B cell (primary cell): ENCODE results near the gene IL31. TPM values are rescaled to one million over a fixed set of nuclear protein-coding genes. Genes with fewer than 3 reads are reported as not detected.

ENCODE experiments used
- ATAC-seq: fragments of 200-7000 bp; cut with Tn5 transposase; one replicate; pipeline ENCODE4 v1.10.0; 2021; ENCODE audit warnings: low read depth, mild to moderate bottlenecking, moderate number of reproducible peaks, moderate library complexity
- CTCF ChIA-PET: fragments of 350-600 bp; sonication (Branson Sonifier 250); formaldehyde crosslinking; loops from one replicate; lab custom pipeline; 2021; ENCODE audit warnings: antibody characterized with exemption, inconsistent platforms; lab: Charles Lee
- POLR2A ChIA-PET: fragments of 350-600 bp; sonication (Branson Sonifier 250); formaldehyde crosslinking; loops from one replicate; lab custom pipeline; 2021; ENCODE audit warnings: antibody characterized with exemption; lab: Charles Lee
- DNase-seq: peaks from one replicate; pipeline ENCODE4 v3.0.0; 2013
- H2AFZ ChIP-seq: 2 replicates; pipeline ENCODE4 v1.6.1; 2012; ENCODE audit warnings: mild to moderate bottlenecking, low read depth, low read length; ENCODE audit not compliant: insufficient read depth, poor library complexity, severe bottlenecking
- H3K27ac ChIP-seq, 2 donors: 1 replicate in 1 of 2; 2 replicates in 1 of 2; pipeline ENCODE4 v1.5.1; 2012 to 2013; ENCODE audit warnings: low read length in 2 of 2, mild to moderate bottlenecking in 2 of 2, moderate library complexity in 1 of 2
- H3K27me3 ChIP-seq, 4 experiments: fragments of 200-600 bp in 1 of 4; sonication (generic) in 1 of 4; replicated peaks in 1 of 4; 1 replicate in 2 of 4; 2 replicates in 2 of 4; pipeline versions ENCODE4 v1.6.1 to v1.7.0; 2013 to 2016; ENCODE audit warnings: low read length in 3 of 4, mild to moderate bottlenecking in 2 of 4, mixed read lengths in 1 of 4, moderate library complexity in 1 of 4; ENCODE audit not compliant: insufficient read depth in 4 of 4, control insufficient read depth in 3 of 4; ENCODE audit errors: control extremely low read depth in 1 of 4
- H3K36me3 ChIP-seq, 2 experiments: replicated peaks in 1 of 2; 1 replicate in 1 of 2; 2 replicates in 1 of 2; pipeline versions ENCODE4 v1.6.1 to v1.7.1; 2013; ENCODE audit warnings: low read length in 1 of 2; ENCODE audit not compliant: insufficient read depth in 2 of 2, control insufficient read depth in 1 of 2; ENCODE audit errors: control extremely low read depth in 1 of 2, extremely low read depth in 1 of 2
- H3K4me1 ChIP-seq, 2 donors: fragments of 200-600 bp in 1 of 2; sonication (generic) in 1 of 2; 1 replicate in 1 of 2; 2 replicates in 1 of 2; pipeline versions ENCODE4 v1.5.1 to v1.6.1; 2013 to 2017; ENCODE audit warnings: low read length in 2 of 2; ENCODE audit not compliant: control insufficient read depth in 2 of 2, insufficient read depth in 2 of 2
- H3K4me2 ChIP-seq: replicated peaks from 2 replicates; pipeline ENCODE3; 2012; ENCODE audit warnings: mild to moderate bottlenecking, low read depth, low read length; ENCODE audit not compliant: poor library complexity, severe bottlenecking
- H3K4me3 ChIP-seq, 5 experiments: fragments of 200-600 bp in 1 of 5; sonication (generic) in 1 of 5; 1 replicate in 3 of 5; 2 replicates in 2 of 5; pipeline versions ENCODE4 v1.5.1 to v1.7.0; 2011 to 2016; ENCODE audit warnings: low read length in 4 of 5, mild to moderate bottlenecking in 4 of 5, low read depth in 2 of 5, control low read depth in 1 of 5, moderate library complexity in 1 of 5; ENCODE audit not compliant: insufficient read depth in 1 of 5; ENCODE audit errors: control extremely low read depth in 1 of 5, extremely low read depth in 1 of 5
- H3K79me2 ChIP-seq: fragments of 200-600 bp; sonication (generic); one replicate; pipeline ENCODE4 v1.6.0; 2016; ENCODE audit warnings: low read length; ENCODE audit not compliant: control insufficient read depth, insufficient read depth
- H3K9ac ChIP-seq: fragments of 200-600 bp; sonication (generic); 2 replicates; pipeline ENCODE4 v1.6.1; 2017; ENCODE audit warnings: mild to moderate bottlenecking, low read length, moderate library complexity
- H3K9me3 ChIP-seq, 3 donors: one replicate each; pipeline versions ENCODE4 v1.6.1 to v1.7.1; 2013; ENCODE audit warnings: low read length in 2 of 3; ENCODE audit not compliant: control insufficient read depth in 2 of 3, insufficient read depth in 1 of 3; ENCODE audit errors: control extremely low read depth in 1 of 3
- H4K20me1 ChIP-seq: 2 replicates; pipeline ENCODE4 v1.6.0; 2012; ENCODE audit warnings: mild to moderate bottlenecking, low read length; ENCODE audit not compliant: insufficient read depth, control insufficient read depth, poor library complexity, severe bottlenecking
- H3K27ac Mint-ChIP-seq: one replicate; pipeline ENCODE4 v1.8.0; 2021; ENCODE audit warnings: mixed read lengths
- H3K27me3 Mint-ChIP-seq: one replicate; pipeline ENCODE4 v1.8.0; 2021; ENCODE audit warnings: mixed read lengths
- H3K4me1 Mint-ChIP-seq: one replicate; pipeline ENCODE4 v1.8.0; 2021; ENCODE audit warnings: mixed read lengths
- H3K4me3 Mint-ChIP-seq: one replicate; pipeline ENCODE4 v1.8.0; 2021; ENCODE audit warnings: mixed read lengths
- H3K9me3 Mint-ChIP-seq: one replicate; pipeline ENCODE4 v1.8.0; 2022; ENCODE audit warnings: mixed read lengths; ENCODE audit not compliant: insufficient read depth
- EZH2 ChIP-seq: IDR thresholded peaks from 2 replicates; pipeline ENCODE4 v1.6.1; 2012; ENCODE audit warnings: borderline replicate concordance, low read depth, mild to moderate bottlenecking, moderate library complexity, low read length; ENCODE audit not compliant: insufficient read depth, poor library complexity, severe bottlenecking
- WGBS: methylation state at CpG from one replicate; pipeline ENCODE4 v1.1.5; 2013; ENCODE audit warnings: missing lambda C conversion rate; ENCODE audit not compliant: insufficient coverage; 5-methylcytosine and 5-hydroxymethylcytosine counted together
- intact Hi-C: fragments of 100-400 bp; cut with micrococcal nuclease; formaldehyde crosslinking; loops from one replicate; pipeline ENCODE4 v1.10.0; 2022
- polyA plus RNA-seq: library from polyadenylated mRNA; depleted of rRNA; stranded (reverse); fragments of >200 nt; gene quantifications from 2 replicates; pipeline ENCODE4 v1.2.3, GENCODE V29; 2012
- total RNA-seq, 2 donors: library from RNA; stranded (reverse); fragments of 120-200 nt in 1 of 2; gene quantifications; 1 replicate in 1 of 2; 2 replicates in 1 of 2; pipeline versions ENCODE4 v1.2.3 to v1.2.4, GENCODE V29; 2013 to 2022
- TF ChIP-seq, protein P1 (sequence below): fragments of 200-600 bp; IDR thresholded peaks from one replicate; pipeline ENCODE4 v1.8.0; 2022; ENCODE audit warnings: antibody characterized with exemption, mild to moderate bottlenecking

IL31 gene
- total and polyA plus RNA-seq, 2 donors (not counting 1 experiment from before 2014, with no cell fraction given) = not detected

DNA sequence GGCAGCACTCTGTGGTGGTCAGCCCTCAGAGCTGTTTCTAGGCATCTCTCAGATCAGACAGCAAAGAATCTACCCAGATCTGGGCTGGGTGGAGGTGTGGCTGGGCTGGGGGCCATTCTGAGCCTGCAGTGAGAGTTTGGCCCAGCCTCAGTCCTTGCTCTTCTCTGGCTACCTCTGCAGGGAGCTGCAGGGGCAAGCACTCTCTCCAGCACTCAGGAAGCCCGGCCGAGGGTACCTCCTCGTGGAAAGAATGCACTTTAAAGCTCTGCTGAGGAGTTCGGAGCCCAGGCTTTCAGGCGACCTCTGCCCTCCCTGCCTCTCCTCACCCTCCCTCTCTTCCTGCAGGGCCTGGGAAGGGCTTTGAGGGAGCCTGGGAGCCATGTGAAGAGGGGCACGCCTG lies 31.2 kb downstream of the IL31 start:
- H3K9me3 ChIP-seq = no peaks in the 10 kb centered on the region
- H3K9ac ChIP-seq = no peak overlapping the region
- Mint-ChIP-seq H3K4me1 (no peaks in the 10 kb centered on the region), H3K27me3 (no peaks in the 10 kb centered on the region), H3K4me3 (no peak overlapping the region), H3K9me3 (no peaks in the 10 kb centered on the region), H3K27ac (no peak overlapping the region)
- no peaks in the 10 kb centered on the region for H3K27me3 ChIP-seq
- no peak overlapping the region for H2AFZ ChIP-seq
- ATAC-seq (no peak), DNase-seq (no peak)
- no peak overlapping the region for H3K4me3 ChIP-seq
- 94% methylated on average over 6 of the region's 6 CpGs for whole genome bisulfite sequencing
- H3K79me2 ChIP-seq = no peaks in the 10 kb centered on the region
- POLR2A ChIA-PET = no interaction called here
- peaks cover 0 to 39% of the 10 kb centered on the region in 2 experiments for H3K36me3 ChIP-seq
- no peaks in the 10 kb centered on the region for H3K4me1 ChIP-seq
- H3K27ac ChIP-seq = no peak overlapping the region
- no peaks in the 10 kb centered on the region for H4K20me1 ChIP-seq
- H3K4me2 ChIP-seq = no peak overlapping the region
- intact Hi-C loops = no loop called here
- CTCF ChIA-PET = no interaction called here
- TF ChIP-seq, protein P1, sequence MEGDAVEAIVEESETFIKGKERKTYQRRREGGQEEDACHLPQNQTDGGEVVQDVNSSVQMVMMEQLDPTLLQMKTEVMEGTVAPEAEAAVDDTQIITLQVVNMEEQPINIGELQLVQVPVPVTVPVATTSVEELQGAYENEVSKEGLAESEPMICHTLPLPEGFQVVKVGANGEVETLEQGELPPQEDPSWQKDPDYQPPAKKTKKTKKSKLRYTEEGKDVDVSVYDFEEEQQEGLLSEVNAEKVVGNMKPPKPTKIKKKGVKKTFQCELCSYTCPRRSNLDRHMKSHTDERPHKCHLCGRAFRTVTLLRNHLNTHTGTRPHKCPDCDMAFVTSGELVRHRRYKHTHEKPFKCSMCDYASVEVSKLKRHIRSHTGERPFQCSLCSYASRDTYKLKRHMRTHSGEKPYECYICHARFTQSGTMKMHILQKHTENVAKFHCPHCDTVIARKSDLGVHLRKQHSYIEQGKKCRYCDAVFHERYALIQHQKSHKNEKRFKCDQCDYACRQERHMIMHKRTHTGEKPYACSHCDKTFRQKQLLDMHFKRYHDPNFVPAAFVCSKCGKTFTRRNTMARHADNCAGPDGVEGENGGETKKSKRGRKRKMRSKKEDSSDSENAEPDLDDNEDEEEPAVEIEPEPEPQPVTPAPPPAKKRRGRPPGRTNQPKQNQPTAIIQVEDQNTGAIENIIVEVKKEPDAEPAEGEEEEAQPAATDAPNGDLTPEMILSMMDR = no peak
- TF ChIP-seq EZH2 = no peak

DNA sequence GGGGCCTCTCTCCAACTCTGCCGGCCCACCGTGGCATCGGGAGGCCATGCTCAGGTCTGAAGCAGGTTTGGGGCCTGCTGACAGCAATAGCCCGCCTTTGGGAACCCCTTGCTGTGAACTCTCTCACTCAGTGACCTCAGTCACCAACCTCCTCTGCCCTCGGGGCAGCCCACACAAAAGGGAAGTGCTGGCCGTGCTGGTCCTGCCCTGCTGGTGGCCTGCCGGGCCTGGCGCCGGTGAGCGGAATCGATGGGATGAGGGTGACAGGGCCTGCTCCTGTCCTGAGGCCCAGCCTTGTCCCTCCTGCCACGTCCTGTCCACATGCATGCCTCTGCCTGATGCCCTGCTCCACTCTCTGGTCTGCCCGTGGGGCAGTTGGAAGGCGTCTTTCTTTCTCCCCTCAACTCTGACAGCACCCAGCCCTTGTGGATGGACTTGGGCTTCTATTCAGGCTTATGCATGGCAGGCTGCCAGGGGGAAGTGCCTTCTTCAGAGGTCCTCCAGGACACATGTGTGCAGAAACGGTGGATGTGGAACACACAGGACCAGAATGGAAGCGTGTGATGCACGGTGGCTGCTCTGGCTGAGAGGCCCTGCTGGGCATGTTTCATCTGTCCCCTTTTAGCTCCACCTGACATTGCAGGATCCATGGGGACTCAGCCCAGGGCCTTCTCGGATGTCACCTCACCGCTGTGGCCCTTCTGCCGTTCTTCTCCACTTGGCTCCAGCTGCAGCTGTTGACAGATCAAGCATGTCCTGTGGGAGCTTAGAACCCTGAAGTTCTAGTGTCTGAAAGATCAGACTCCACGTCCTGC lies 31.9 kb downstream of the IL31 start:
- Histone ChIP-seq H3K4me3 (no peak overlapping the region), H3K4me1 (no peaks in the 10 kb centered on the region), H3K9ac (no peak overlapping the region), H2AFZ (no peak overlapping the region), H3K4me2 (no peak overlapping the region), H3K79me2 (no peaks in the 10 kb centered on the region), H4K20me1 (no peaks in the 10 kb centered on the region), H3K36me3 (peaks cover 0 to 41% of the 10 kb centered on the region in 2 experiments), H3K9me3 (no peaks in the 10 kb centered on the region), H3K27ac (no peak overlapping the region), H3K27me3 (no peaks in the 10 kb centered on the region)
- Mint-ChIP-seq H3K27me3 (no peaks in the 10 kb centered on the region), H3K4me1 (no peaks in the 10 kb centered on the region), H3K9me3 (no peaks in the 10 kb centered on the region), H3K4me3 (no peak overlapping the region), H3K27ac (no peak overlapping the region)
- no peak for TF ChIP-seq EZH2
- TF ChIP-seq, protein P1 = no peak
- ATAC-seq (no peak), DNase-seq (no peak)
- intact Hi-C loops = no loop called here
- ChIA-PET CTCF (no interaction called here), POLR2A (no interaction called here)
- 96% methylated on average over 21 of the region's 21 CpGs for WGBS
